ENCODE measurements around the gene GNMT. TPM values are rescaled to one million over a fixed set of nuclear protein-coding genes. Genes with fewer than 3 reads are reported as not detected.

Gene GNMT
- total RNA-seq, 1 donor from 2014 or later, result 1.5 TPM

GRCh38 chr6:42958125-42958524 lies 2.4 kb upstream of the GNMT start:
- Histone ChIP-seq H3K27ac (no peak overlapping the region), H3K36me3 (no peaks in the 10 kb centered on the region), H3K4me3 (no peak overlapping the region), H3K9me3 (no peaks in the 10 kb centered on the region), H3K4me1 (peaks cover 14% of the 10 kb centered on the region), H3K27me3 (no peaks in the 10 kb centered on the region)
- intact Hi-C loops (cut with DNase I), result no loop called here
- DNase-seq (ENCODE audit: extremely low spot score in 2 of 2), result no peak
- TF ChIP-seq CTCF (IDR thresholded peaks at IDR 0.05) (no peak), POLR2A (IDR thresholded peaks at IDR 0.05) (no peak), POLR2AphosphoS5 (IDR thresholded peaks at IDR 0.05; ENCODE audit: insufficient read depth in 1 of 2, low read depth in 1 of 2) (no peak)

- H3K36me3 ChIP-seq, result peaks cover 0 to 10% of the 10 kb centered on the region in 2 donors
- H3K4me3 ChIP-seq, result peak overlapping the region; percentile 45 to 71
- no peaks in the 10 kb centered on the region for H3K27me3 ChIP-seq
- intact Hi-C loops (cut with DNase I), result no loop called here
- no peak for DNase-seq (ENCODE audit: extremely low spot score in 2 of 2)
- H3K27ac ChIP-seq, result no peak overlapping the region
- TF ChIP-seq POLR2AphosphoS5 (IDR thresholded peaks at IDR 0.05; ENCODE audit: insufficient read depth in 1 of 2, low read depth in 1 of 2) (no peak), CTCF (IDR thresholded peaks at IDR 0.05) (no peak), POLR2A (IDR thresholded peaks at IDR 0.05) (no peak)
- peaks cover 14% of the 10 kb centered on the region for H3K4me1 ChIP-seq
- H3K9me3 ChIP-seq, result no peaks in the 10 kb centered on the region
Observed at GRCh38 chr6:42959917-42960242, 674 bp upstream of the GNMT start.

- intact Hi-C loops (cut with DNase I), result no loop called here
- Histone ChIP-seq H3K9me3 (no peaks in the 10 kb centered on the region), H3K36me3 (peaks cover 0 to 12% of the 10 kb centered on the region in 2 donors), H3K27me3 (no peaks in the 10 kb centered on the region), H3K4me3 (peak overlapping the region; percentile 45 to 71), H3K4me1 (peaks cover 14% of the 10 kb centered on the region), H3K27ac (no peak overlapping the region)
- no peak for DNase-seq (ENCODE audit: extremely low spot score in 2 of 2)
- TF ChIP-seq POLR2AphosphoS5 (IDR thresholded peaks at IDR 0.05; ENCODE audit: insufficient read depth in 1 of 2, low read depth in 1 of 2) (no peak), CTCF (IDR thresholded peaks at IDR 0.05) (no peak), POLR2A (IDR thresholded peaks at IDR 0.05) (no peak)
Observed at GRCh38 chr6:42961020-42961470, 491 bp downstream of the GNMT start.

- H3K36me3 ChIP-seq, result peaks cover 0 to 15% of the 10 kb centered on the region in 2 donors
- no peak overlapping the region for H3K4me3 ChIP-seq
- H3K9me3 ChIP-seq, result no peaks in the 10 kb centered on the region
- no peaks in the 10 kb centered on the region for H3K27me3 ChIP-seq
- intact Hi-C loops (cut with DNase I), result no loop called here
- H3K27ac ChIP-seq, result no peak overlapping the region
- TF ChIP-seq POLR2A (IDR thresholded peaks at IDR 0.05) (no peak), CTCF (IDR thresholded peaks at IDR 0.05) (no peak), POLR2AphosphoS5 (IDR thresholded peaks at IDR 0.05; ENCODE audit: insufficient read depth in 1 of 2, low read depth in 1 of 2) (no peak)
- DNase-seq (ENCODE audit: extremely low spot score in 2 of 2), result no peak
- peaks cover 14% of the 10 kb centered on the region for H3K4me1 ChIP-seq
Observed at GRCh38 chr6:42962096-42962495, 1.5 kb downstream of the GNMT start.

- peaks cover 0 to 20% of the 10 kb centered on the region in 2 donors for H3K36me3 ChIP-seq
- H3K9me3 ChIP-seq, result no peaks in the 10 kb centered on the region
- H3K27ac ChIP-seq, result no peak overlapping the region
- no peak overlapping the region for H3K4me3 ChIP-seq
- no peaks in the 10 kb centered on the region for H3K27me3 ChIP-seq
- no peak for DNase-seq (ENCODE audit: extremely low spot score in 2 of 2)
- intact Hi-C loops (cut with DNase I), result no loop called here
- peaks cover 14% of the 10 kb centered on the region for H3K4me1 ChIP-seq
- TF ChIP-seq POLR2AphosphoS5 (IDR thresholded peaks at IDR 0.05; ENCODE audit: insufficient read depth in 1 of 2, low read depth in 1 of 2), result no peak
- no peak for TF ChIP-seq POLR2A (IDR thresholded peaks at IDR 0.05)
- TF ChIP-seq CTCF (IDR thresholded peaks at IDR 0.05), result no peak
Observed at GRCh38 chr6:42962502-42963178, 2.1 kb downstream of the GNMT start.

Data from vagina (tissue), 2 donors.